ENCODE measurements around the gene GSK3A. TPM values are rescaled to one million over a fixed set of nuclear protein-coding genes. Genes with fewer than 3 reads are reported as not detected.

GSK3A gene
- total and polyA plus RNA-seq, 9 of the 15 experiments (the other 6 are each of a cell fraction or from before 2014, with no cell fraction given), result 0.62 to 90.7 (median 33.3) TPM

GRCh38 chr19:42200116-42200715 lies 42.2 kb downstream of the GSK3A start (continued):
- TF ChIP-seq ZBTB40 (IDR thresholded peaks at IDR 0.05) (0 out of 2 replicates have a peak, but pooled peaks have one; percentile 4), ZBTB40 (CRISPR knock-in tag; IDR thresholded peaks at IDR 0.05) (no peak), ZNF592 (IDR thresholded peaks at IDR 0.05) (peak; percentile 34; the same call in 1 of the 2 replicates), CBFA2T2 (conservative IDR thresholded peaks at IDR 0.05) (peak; percentile 33; the same call in 1 of the 2 replicates), DEAF1 (CRISPR knock-in tag; IDR thresholded peaks at IDR 0.05) (peak; percentile 31; the same call in 1 of the 2 replicates), CTCF (IDR thresholded peaks at IDR 0.05 in 2 of 3, conservative IDR thresholded peaks at IDR 0.05 in 1 of 3; ENCODE audit: insufficient read depth in 2 of 3, low read depth in 1 of 3, low read length in 3 of 3) (no peak), NR2C1 (IDR thresholded peaks at IDR 0.05) (0 out of 2 replicates have a peak, but pooled peaks have one; percentile 28), NR2C1 (tag; IDR thresholded peaks at IDR 0.05) (no peak), ZNF41 (CRISPR knock-in tag; conservative IDR thresholded peaks at IDR 0.05) (0 out of 2 replicates have a peak, but pooled peaks have one; percentile 29), EP300 (IDR thresholded peaks at IDR 0.05; ENCODE audit: low read length) (0 out of 2 replicates have a peak, but pooled peaks have one; percentile 2)
